Activated CD8-positive, alpha-beta memory T cell treated with anti-CD3 and anti-CD28 coated beads, Interleukin-2, amount 10 ng/mL, durations not matched to agents 7 days and 5 days (primary cell): ENCODE data around the gene ZDHHC17. TPM values are rescaled to one million over a fixed set of nuclear protein-coding genes. Genes with fewer than 3 reads are reported as not detected.

Source experiments
- ATAC-seq: fragments of 150-1000 bp; cut with Tn5 transposase; one replicate; pipeline ENCODE4 v1.10.0; 2021; ENCODE audit warnings: moderate library complexity
- CTCF ChIA-PET: fragments of 350-600 bp; sonication (Branson Sonifier 250); formaldehyde crosslinking; loops from one replicate; lab custom pipeline; 2021; ENCODE audit warnings: antibody characterized with exemption; lab: Charles Lee
- DNase-seq: peaks from one replicate; pipeline ENCODE4 v3.0.0-alpha.2; 2020
- H3K27ac Mint-ChIP-seq: one replicate; pipeline ENCODE4 v1.8.0; 2021; ENCODE audit warnings: mild to moderate bottlenecking, mixed read lengths
- H3K27me3 Mint-ChIP-seq: one replicate; pipeline ENCODE4 v1.8.0; 2021; ENCODE audit warnings: mixed read lengths
- H3K36me3 Mint-ChIP-seq: one replicate; pipeline ENCODE4 v1.8.0; 2021; ENCODE audit warnings: mild to moderate bottlenecking, mixed read lengths
- H3K4me1 Mint-ChIP-seq: one replicate; pipeline ENCODE4 v1.8.0; 2021; ENCODE audit warnings: mixed read lengths
- H3K4me3 Mint-ChIP-seq: one replicate; pipeline ENCODE4 v1.8.0; 2021; ENCODE audit warnings: mild to moderate bottlenecking, moderate library complexity, mixed read lengths
- H3K9me3 Mint-ChIP-seq: one replicate; pipeline ENCODE4 v1.8.0; 2022; ENCODE audit warnings: low read depth, mixed read lengths
- total RNA-seq, 2 experiments: library from RNA; stranded (reverse); gene quantifications; one replicate each; pipeline ENCODE4 v1.2.3, GENCODE V29; 2021

Gene ZDHHC17
- total RNA-seq, 2 experiments from 2014 or later, result 19.9 to 25.9 TPM

DNA sequence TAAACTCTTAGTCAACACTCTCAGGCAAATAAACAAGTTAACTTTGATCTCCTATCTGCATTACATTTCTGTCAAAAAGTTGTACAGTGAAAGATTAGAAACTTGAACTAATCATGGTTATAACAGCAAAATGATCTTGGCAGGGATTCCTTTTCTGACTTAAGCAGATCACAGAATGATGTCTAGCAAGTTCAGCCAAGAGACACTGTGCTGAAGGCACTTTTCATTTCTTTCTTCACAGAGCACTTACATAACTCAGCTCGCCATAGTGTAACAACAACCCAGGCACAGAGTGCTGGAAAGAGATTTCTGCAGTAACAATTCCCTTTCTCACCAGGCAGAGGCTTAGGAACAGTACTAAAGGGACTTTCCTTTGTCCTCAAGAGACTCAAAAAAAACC, 134.5 kb downstream of the ZDHHC17 start:
- ATAC-seq, result no peak
- CTCF ChIA-PET, result no interaction called here
- Mint-ChIP-seq H3K36me3 (no peaks in the 10 kb centered on the region), H3K4me3 (no peak overlapping the region), H3K27ac (no peak overlapping the region), H3K4me1 (peaks cover 4% of the 10 kb centered on the region), H3K9me3 (no peaks in the 10 kb centered on the region), H3K27me3 (peaks cover 2% of the 10 kb centered on the region)
- DNase-seq, result no peak

DNA sequence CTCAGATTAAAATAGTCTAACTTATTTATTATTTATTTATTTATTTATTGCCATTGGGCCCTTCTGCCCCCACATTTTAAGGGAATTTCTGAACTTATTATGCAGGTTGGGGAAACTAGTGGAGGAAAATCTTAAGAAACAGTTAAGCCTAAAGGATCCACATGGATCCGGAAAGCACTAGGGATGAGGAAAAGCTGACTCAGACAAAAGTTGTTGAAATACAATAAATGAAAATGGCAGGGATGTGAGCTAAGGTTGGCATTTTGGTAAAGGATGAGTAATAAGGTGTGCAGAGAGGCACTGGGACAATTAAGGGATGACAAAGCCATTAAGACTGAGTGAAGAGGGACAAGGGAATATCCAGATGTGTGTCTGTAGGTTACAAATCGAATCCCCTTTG, 135.6 kb downstream of the ZDHHC17 start:
- DNase-seq, result no peak

GRCh38 chr12:76901628-76902380, 137.9 kb downstream of the ZDHHC17 start:
- H3K27ac Mint-ChIP-seq, result no peak overlapping the region
- no peak overlapping the region for H3K4me3 Mint-ChIP-seq
- no peaks in the 10 kb centered on the region for H3K36me3 Mint-ChIP-seq
- no peak for ATAC-seq
- no peaks in the 10 kb centered on the region for H3K9me3 Mint-ChIP-seq
- H3K27me3 Mint-ChIP-seq, result peaks cover 6% of the 10 kb centered on the region
- peaks cover 4% of the 10 kb centered on the region for H3K4me1 Mint-ChIP-seq
- CTCF ChIA-PET, result interaction anchor here (0.7 kb wide), 1 partner anchor 43 kb away, joined by 6 read pairs; no protein-coding TSS in a partner anchor
- DNase-seq, result no peak

More for the DNA sequence above, 135.6 kb downstream of the ZDHHC17 start:
- ATAC-seq, result no peak
- Mint-ChIP-seq H3K4me3 (no peak overlapping the region), H3K9me3 (no peaks in the 10 kb centered on the region), H3K27me3 (peaks cover 5% of the 10 kb centered on the region), H3K27ac (no peak overlapping the region), H3K4me1 (peaks cover 4% of the 10 kb centered on the region), H3K36me3 (no peaks in the 10 kb centered on the region)
- CTCF ChIA-PET, result no interaction called here

Other genes starting within 250 kb of the ZDHHC17 start
- gene OSBPL8, start 204.3 kb upstream of the ZDHHC17 start, total RNA-seq, result 100 to 1,000 TPM; 104 to 112 TPM
- 1 to 10 TPM in 1 of 2 experiments, not detected in 1; 1.2 TPM for gene CSRP2, start 114.9 kb downstream of the ZDHHC17 start, total RNA-seq